ENCODE results near the gene IL23A. TPM values are rescaled to one million over a fixed set of nuclear protein-coding genes. Genes with fewer than 3 reads are reported as not detected.

Gene IL23A
- total RNA-seq, 5 donors from 2014 or later (not counting 1 experiment from before 2014, with no cell fraction given) = 16.3 to 29.9 (median 27.6) TPM

DNA sequence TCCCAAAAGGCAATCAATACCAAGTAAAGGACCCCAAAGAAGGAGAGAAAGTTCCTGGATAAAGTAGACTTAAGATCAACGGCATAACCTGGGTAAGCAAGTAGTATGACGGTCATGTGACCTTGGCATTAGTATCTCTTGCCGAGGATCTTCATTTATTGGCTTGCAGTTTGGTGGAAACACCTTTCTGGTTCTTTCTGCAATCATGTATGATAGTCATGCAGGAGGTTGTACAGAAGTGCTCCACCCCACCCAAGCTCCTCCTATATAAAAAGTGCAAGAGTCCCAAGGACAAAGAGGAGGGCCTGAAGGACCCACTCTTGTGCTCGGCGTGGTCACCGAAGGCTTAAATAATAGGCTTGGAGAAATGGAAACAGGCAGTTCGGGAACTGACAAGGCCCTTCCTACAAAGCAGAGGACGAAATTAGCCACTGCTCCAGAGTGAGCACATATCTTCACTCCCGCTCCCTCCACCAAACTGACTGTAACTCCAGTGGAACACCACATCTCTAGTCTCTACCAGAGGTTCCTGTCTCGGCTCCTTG, 39.3 kb upstream of the IL23A start:
- peak overlapping the region; percentile 92 to 94 for H3K27ac Mint-ChIP-seq
- H3K9me3 ChIP-seq = no peaks in the 10 kb centered on the region
- H3K9me3 Mint-ChIP-seq = no peaks in the 10 kb centered on the region
- peaks cover 17 to 62% of the 10 kb centered on the region in 2 experiments for H3K4me1 ChIP-seq (ENCODE audit: control insufficient read depth in 1 of 2, extremely low read depth in 1 of 2, insufficient read depth in 2 of 2, low read length in 2 of 2)
- peak overlapping the region; percentile 91 to 94 (median 92) for H3K4me3 Mint-ChIP-seq
- ChIA-PET POLR2A (interaction anchor here in 1 of 2 donors (1.0 kb wide), 1 partner anchor 60 kb away, joined by 6 read pairs; the partner anchor contains the start of gene STAT2), CTCF (interaction anchor here (0.5 to 1.7 kb wide), 8 partner anchors 19 to 165 kb away, joined by 3 to 7 read pairs (median 4); partner anchors contain the start of genes ANKRD52 (in 1 of the 2), COQ10A (in 1 of the 2), RNF41 (in 1 of the 2) and STAT2 (in 1 of the 2))
- peak overlapping the region; percentile 98 for H3K27ac ChIP-seq (ENCODE audit: low read length)
- DNase-seq (peak in 18 of 35 experiments; percentile 3 to 56 (median 16)), ATAC-seq (replicated peaks in 1 of 4) (peak in 3 of 4 experiments; percentile 3 to 10 (median 5))
- peaks cover 2 to 3% of the 10 kb centered on the region in 2 donors for H3K36me3 ChIP-seq (ENCODE audit: control insufficient read depth in 2 of 2, extremely low read depth in 1 of 2, insufficient read depth in 1 of 2, low read length in 1 of 2)
- 0% methylated on average over 4 of the region's 10 CpGs for WGBS (ENCODE audit: insufficient coverage)
- H3K27me3 ChIP-seq (replicated peaks in 1 of 2; ENCODE audit: control insufficient read depth in 2 of 2, extremely low read depth in 1 of 2, insufficient read depth in 2 of 2, low read length in 1 of 2) = no peaks in the 10 kb centered on the region
- peak overlapping the region; percentile 78 to 83 for H3K4me3 ChIP-seq (ENCODE audit: control insufficient read depth in 1 of 2, extremely low read depth in 1 of 2, low read length in 1 of 2)
- peaks cover 59 to 63% (median 59%) of the 10 kb centered on the region in 3 donors for H3K4me1 Mint-ChIP-seq
- no peaks in the 10 kb centered on the region for H3K27me3 Mint-ChIP-seq
- H3K36me3 Mint-ChIP-seq = peaks cover 17% of the 10 kb centered on the region

DNA sequence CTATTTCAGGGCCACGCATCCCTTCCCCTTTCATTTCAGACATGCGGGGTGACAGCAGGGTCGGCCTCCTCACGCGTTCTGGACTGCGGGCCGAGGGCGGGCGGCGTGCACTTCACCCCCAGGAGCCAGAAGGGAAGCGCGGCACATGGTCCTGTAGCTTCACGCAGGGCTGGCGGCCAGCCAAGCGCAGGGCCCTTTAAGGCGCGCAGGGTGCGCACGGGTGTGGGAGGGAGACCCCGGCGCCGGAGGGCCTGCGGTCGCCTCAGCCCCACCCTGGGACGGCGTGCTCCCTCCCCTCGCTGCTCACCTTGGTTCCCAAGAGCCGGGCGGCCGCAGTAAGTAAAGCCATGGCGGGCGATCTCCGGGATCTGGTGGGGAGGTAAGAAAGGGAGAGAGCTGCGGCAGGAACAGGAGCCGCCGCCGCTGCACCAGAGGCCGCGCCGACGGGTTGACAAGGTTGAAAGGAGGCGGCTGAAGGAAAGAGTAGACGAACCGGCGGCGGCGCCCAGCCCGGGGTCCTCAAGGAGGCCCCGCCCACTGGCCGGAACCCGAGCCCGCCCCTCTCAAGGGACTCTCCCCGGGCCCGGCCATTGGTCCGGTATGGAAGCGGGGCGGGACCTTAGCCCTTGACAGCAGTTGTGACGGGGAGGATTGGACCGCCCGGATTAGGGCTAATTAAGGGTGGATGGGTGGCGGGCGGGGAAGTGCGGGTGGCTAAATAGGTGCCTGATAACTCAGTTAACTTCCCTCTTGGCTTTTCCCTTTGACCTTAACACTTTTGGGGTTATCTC, 38.6 kb upstream of the IL23A start, which contains the start of gene CS:
Gene CS (minus strand): TSS at position 478 of the 791 bp plus-strand sequence. CDS start 129 bp downstream, at position 349.
- Histone ChIP-seq H3K27me3 (replicated peaks in 1 of 2; ENCODE audit: control insufficient read depth in 2 of 2, extremely low read depth in 1 of 2, insufficient read depth in 2 of 2, low read length in 1 of 2) (no peaks in the 10 kb centered on the region), H3K4me1 (ENCODE audit: control insufficient read depth in 1 of 2, extremely low read depth in 1 of 2, insufficient read depth in 2 of 2, low read length in 2 of 2) (peaks cover 17 to 57% of the 10 kb centered on the region in 2 experiments), H3K9me3 (no peaks in the 10 kb centered on the region), H3K4me3 (ENCODE audit: control insufficient read depth in 1 of 2, extremely low read depth in 1 of 2, low read length in 1 of 2) (peak within 1 kb of the TSS; percentile 78 to 83), H3K27ac (ENCODE audit: low read length) (peak within 1 kb of the TSS; percentile 98), H3K36me3 (ENCODE audit: control insufficient read depth in 2 of 2, extremely low read depth in 1 of 2, insufficient read depth in 1 of 2, low read length in 1 of 2) (peaks cover 3% of the 10 kb centered on the region in 2 donors)
- Mint-ChIP-seq H3K4me1 (peaks cover 59 to 61% (median 59%) of the 10 kb centered on the region in 3 donors), H3K36me3 (peaks cover 19% of the 10 kb centered on the region), H3K27ac (peak within 1 kb of the TSS; percentile 92 to 94), H3K9me3 (no peaks in the 10 kb centered on the region), H3K27me3 (no peaks in the 10 kb centered on the region), H3K4me3 (peak within 1 kb of the TSS; percentile 91 to 94 (median 92))
- ATAC-seq (replicated peaks in 1 of 4) (peak; percentile 94 to 96 (median 94)), DNase-seq (peak; percentile 94 to 100 (median 99))
- ChIA-PET POLR2A (interaction anchor here in 1 of 2 donors (1.0 kb wide), 1 partner anchor 60 kb away, joined by 6 read pairs; the partner anchor contains the start of gene STAT2), CTCF (interaction anchor here (1.0 to 1.7 kb wide), 6 partner anchors 25 to 164 kb away, joined by 3 to 4 read pairs (median 4); partner anchors contain the start of genes ANKRD52 (in 1 of the 2), COQ10A (in 1 of the 2) and RNF41 (in 1 of the 2))
- WGBS (ENCODE audit: insufficient coverage) = 0% methylated on average over 48 of the region's 63 CpGs

DNA sequence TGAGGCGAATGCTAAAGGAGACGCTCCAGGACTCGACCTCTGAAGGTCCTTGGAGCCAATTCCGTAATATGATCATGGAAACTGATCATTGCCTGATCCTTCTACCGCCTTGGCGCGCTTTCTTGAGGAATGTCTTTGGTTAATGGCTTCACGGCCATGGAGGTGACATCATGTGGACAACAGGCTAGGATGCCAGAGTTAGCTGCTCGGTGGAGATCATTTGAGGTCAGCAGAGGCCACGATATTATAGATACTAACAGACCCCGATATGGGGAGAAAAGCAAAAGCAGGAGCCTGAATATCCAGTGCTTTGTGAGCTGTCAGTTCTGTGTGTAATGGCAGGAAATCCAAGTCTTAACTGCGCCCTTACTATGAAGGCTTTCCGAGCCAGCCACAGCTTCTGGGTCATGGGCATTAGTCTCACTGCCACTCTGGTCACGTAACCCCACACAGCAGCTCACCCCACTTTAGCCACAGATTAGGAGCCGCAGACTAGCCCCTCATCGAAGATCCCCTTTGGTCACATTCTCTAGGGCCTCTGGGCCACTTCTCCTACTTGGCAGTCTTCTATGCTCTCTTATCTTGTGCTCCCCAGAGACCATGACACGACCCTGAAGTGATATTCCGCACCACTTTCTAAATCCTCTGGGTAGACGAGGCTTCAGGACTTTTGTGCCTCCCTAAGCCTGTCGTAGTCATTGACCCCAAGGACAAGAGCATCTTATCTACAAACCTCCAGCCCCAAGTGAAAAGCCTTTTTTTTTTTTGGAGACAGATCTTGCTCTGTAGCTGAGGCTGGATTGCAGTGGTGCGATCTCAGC, 37.8 kb upstream of the IL23A start:
- Histone ChIP-seq H3K4me1 (ENCODE audit: control insufficient read depth in 1 of 2, extremely low read depth in 1 of 2, insufficient read depth in 2 of 2, low read length in 2 of 2) (peaks cover 17 to 57% of the 10 kb centered on the region in 2 experiments), H3K27ac (ENCODE audit: low read length) (peak overlapping the region; percentile 98), H3K9me3 (no peaks in the 10 kb centered on the region), H3K4me3 (ENCODE audit: control insufficient read depth in 1 of 2, extremely low read depth in 1 of 2, low read length in 1 of 2) (peak overlapping the region; percentile 25 to 83), H3K36me3 (ENCODE audit: control insufficient read depth in 2 of 2, extremely low read depth in 1 of 2, insufficient read depth in 1 of 2, low read length in 1 of 2) (peaks cover 3 to 11% of the 10 kb centered on the region in 2 donors), H3K27me3 (replicated peaks in 1 of 2; ENCODE audit: control insufficient read depth in 2 of 2, extremely low read depth in 1 of 2, insufficient read depth in 2 of 2, low read length in 1 of 2) (no peaks in the 10 kb centered on the region)
- peaks cover 21% of the 10 kb centered on the region for H3K36me3 Mint-ChIP-seq
- H3K27me3 Mint-ChIP-seq = no peaks in the 10 kb centered on the region
- peaks cover 56 to 61% (median 59%) of the 10 kb centered on the region in 3 donors for H3K4me1 Mint-ChIP-seq
- ChIA-PET CTCF (interaction anchor here (0.5 to 1.7 kb wide), 9 partner anchors 16 to 787 kb away, joined by 3 to 5 read pairs (median 4); partner anchors contain the start of genes ANKRD52 (in 1 of the 2), COQ10A (in 1 of the 2) and SMARCC2 (in 1 of the 2)), POLR2A (interaction anchor here in 1 of 2 donors (0.5 kb wide), 1 partner anchor 59 kb away, joined by 5 read pairs; the partner anchor contains the start of gene STAT2)
- ATAC-seq (replicated peaks in 1 of 4) (no peak), DNase-seq (peak in 2 of 35 experiments; percentile 2 to 16)
- H3K27ac Mint-ChIP-seq = peak overlapping the region; percentile 92 to 94
- H3K9me3 Mint-ChIP-seq = no peaks in the 10 kb centered on the region
- peak overlapping the region; percentile 91 to 94 (median 92) for H3K4me3 Mint-ChIP-seq
- WGBS (ENCODE audit: insufficient coverage) = 62% methylated on average over 18 of the region's 21 CpGs

DNA sequence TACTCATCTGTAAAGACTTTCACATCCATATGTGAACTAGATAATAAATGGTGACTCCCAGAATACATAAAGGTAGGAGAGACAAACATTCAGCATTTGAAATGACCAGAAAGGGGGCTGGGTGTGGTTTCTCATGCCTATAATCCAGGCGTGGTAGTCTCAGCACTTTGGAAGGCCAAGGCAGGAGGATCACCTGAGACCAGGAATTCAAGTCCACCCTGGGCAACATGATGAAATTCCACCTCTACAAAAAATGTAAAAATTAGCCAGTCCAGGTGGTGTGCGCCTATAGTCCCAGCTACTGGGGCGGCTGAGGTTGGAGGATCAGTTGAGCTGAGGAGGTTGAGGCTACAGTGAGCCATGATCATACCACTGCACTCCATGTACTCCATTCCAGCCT, 34.4 kb upstream of the IL23A start:
- CTCF ChIA-PET = interaction anchor here in 1 of 2 donors (0.6 kb wide), 1 partner anchor 200 kb away, joined by 5 read pairs; no protein-coding TSS in a partner anchor
- H3K4me1 ChIP-seq (ENCODE audit: control insufficient read depth in 1 of 2, extremely low read depth in 1 of 2, insufficient read depth in 2 of 2, low read length in 2 of 2) = peaks cover 4 to 29% of the 10 kb centered on the region in 2 experiments
- H3K4me1 Mint-ChIP-seq = peaks cover 26 to 28% (median 26%) of the 10 kb centered on the region in 3 donors
- no peak overlapping the region for H3K4me3 Mint-ChIP-seq
- ATAC-seq (replicated peaks in 1 of 4) (no peak), DNase-seq (no peak)
- H3K27me3 ChIP-seq (replicated peaks in 1 of 2; ENCODE audit: control insufficient read depth in 2 of 2, extremely low read depth in 1 of 2, insufficient read depth in 2 of 2, low read length in 1 of 2) = no peaks in the 10 kb centered on the region
- H3K9me3 Mint-ChIP-seq = no peaks in the 10 kb centered on the region
- H3K27me3 Mint-ChIP-seq = no peaks in the 10 kb centered on the region
- POLR2A ChIA-PET = no interaction called here
- H3K36me3 ChIP-seq (ENCODE audit: control insufficient read depth in 2 of 2, extremely low read depth in 1 of 2, insufficient read depth in 1 of 2, low read length in 1 of 2) = peaks cover 0 to 24% of the 10 kb centered on the region in 2 donors
- H3K4me3 ChIP-seq (ENCODE audit: control insufficient read depth in 1 of 2, extremely low read depth in 1 of 2, low read length in 1 of 2) = no peak overlapping the region
- H3K36me3 Mint-ChIP-seq = peaks cover 10% of the 10 kb centered on the region
- H3K27ac ChIP-seq (ENCODE audit: low read length) = no peak overlapping the region
- H3K27ac Mint-ChIP-seq = no peak overlapping the region
- H3K9me3 ChIP-seq = no peaks in the 10 kb centered on the region
- WGBS (ENCODE audit: insufficient coverage) = 100% methylated on average over 2 of the region's 3 CpGs

DNA sequence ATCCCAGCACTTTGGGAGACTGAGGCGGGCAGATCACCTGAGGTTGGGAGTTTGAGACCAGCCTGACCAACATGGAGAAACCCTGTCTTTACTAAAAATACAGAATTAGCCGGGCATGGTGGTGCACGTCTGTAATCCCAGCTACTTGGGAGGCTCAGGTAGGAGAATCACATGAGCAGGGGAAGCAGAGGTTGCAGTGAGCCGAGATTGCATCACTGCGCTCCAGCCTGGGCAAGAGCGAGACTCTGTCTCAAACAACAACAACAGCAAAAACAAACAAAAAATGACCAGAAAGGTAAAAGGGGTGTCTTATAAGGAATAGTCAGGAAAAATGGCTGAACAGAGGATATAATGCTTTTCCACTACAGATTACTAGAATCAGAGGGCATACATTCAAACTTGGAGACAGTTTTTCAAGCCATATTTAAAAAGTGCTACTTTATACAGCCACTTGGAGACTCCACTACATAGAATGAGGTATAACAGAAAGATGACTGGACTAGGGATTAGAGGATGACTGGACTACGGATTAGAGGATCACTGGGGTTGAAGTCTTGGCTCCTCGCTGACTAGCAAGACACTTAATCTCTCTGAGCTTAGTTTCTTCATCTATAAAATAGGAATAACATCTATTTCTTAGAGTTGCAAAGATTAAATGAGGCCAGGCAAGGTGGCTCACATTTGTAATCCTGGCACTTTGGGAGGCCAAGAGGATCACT, 33.7 kb upstream of the IL23A start:
- H3K36me3 Mint-ChIP-seq = peaks cover 13% of the 10 kb centered on the region
- Histone ChIP-seq H3K36me3 (ENCODE audit: control insufficient read depth in 2 of 2, extremely low read depth in 1 of 2, insufficient read depth in 1 of 2, low read length in 1 of 2) (peaks cover 0 to 28% of the 10 kb centered on the region in 2 donors), H3K27me3 (replicated peaks in 1 of 2; ENCODE audit: control insufficient read depth in 2 of 2, extremely low read depth in 1 of 2, insufficient read depth in 2 of 2, low read length in 1 of 2) (no peaks in the 10 kb centered on the region), H3K27ac (ENCODE audit: low read length) (no peak overlapping the region), H3K4me1 (ENCODE audit: control insufficient read depth in 1 of 2, extremely low read depth in 1 of 2, insufficient read depth in 2 of 2, low read length in 2 of 2) (peaks cover 3 to 23% of the 10 kb centered on the region in 2 experiments), H3K4me3 (ENCODE audit: control insufficient read depth in 1 of 2, extremely low read depth in 1 of 2, low read length in 1 of 2) (no peak overlapping the region), H3K9me3 (no peaks in the 10 kb centered on the region)
- CTCF ChIA-PET = interaction anchor here in 1 of 2 donors (0.7 kb wide), 1 partner anchor 11 kb away, joined by 3 read pairs; the partner anchor contains the start of gene CNPY2
- peaks cover 21 to 23% (median 22%) of the 10 kb centered on the region in 3 donors for H3K4me1 Mint-ChIP-seq
- H3K27me3 Mint-ChIP-seq = no peaks in the 10 kb centered on the region
- WGBS (ENCODE audit: insufficient coverage) = 100% methylated on average over 2 of the region's 8 CpGs
- ATAC-seq (replicated peaks in 1 of 4) (no peak), DNase-seq (no peak)
- no peak overlapping the region for H3K4me3 Mint-ChIP-seq
- POLR2A ChIA-PET = no interaction called here
- no peaks in the 10 kb centered on the region for H3K9me3 Mint-ChIP-seq
- H3K27ac Mint-ChIP-seq = peak overlapping the region in 1 of 2 donors; percentile 82

Measured in T-cell (primary cell).